ENCODE results near the gene CLIP1.
A peak's percentile ranks its signal among the peaks of the same experiment; 100 is the strongest.

CLIP1 gene

DNA sequence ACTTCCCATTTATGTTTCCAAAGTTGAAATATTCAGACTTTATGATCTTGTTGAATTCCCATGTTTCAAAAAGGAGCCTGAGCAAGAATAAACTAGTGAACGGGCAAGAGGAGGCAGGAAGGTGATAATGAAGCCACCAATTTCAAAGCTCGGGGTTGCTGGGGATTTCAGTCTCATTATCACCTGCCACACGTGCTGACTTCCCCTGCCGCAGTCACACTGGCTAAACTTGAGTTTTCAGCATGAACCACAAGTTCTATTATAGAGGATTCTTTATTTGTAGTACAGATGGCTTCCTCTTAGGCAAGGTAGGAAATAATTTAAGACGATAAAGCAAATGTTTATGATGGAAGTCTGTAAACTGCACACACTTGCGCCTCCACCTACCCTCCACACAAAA is 178.5 kb downstream of the CLIP1 start:
- DNase-seq, result no peak

DNA sequence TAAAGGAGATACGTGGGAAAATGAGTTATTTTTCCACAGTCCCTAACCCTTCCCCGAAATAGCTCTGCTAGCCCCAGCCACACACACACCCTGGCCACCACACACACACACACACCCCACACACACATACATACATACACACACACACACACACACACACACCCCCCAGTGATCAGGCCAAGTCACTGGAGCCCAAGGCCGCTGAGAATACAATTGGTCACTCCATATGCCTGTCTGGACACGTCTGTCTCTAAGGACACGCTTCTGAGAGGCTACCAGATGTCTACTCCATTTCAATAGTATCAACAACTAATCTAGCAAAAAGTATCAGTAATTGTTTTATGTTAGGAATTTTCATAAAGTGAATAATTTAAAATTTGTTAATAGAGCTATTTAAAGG is 183.6 kb downstream of the CLIP1 start:
- no peak for DNase-seq

DNA sequence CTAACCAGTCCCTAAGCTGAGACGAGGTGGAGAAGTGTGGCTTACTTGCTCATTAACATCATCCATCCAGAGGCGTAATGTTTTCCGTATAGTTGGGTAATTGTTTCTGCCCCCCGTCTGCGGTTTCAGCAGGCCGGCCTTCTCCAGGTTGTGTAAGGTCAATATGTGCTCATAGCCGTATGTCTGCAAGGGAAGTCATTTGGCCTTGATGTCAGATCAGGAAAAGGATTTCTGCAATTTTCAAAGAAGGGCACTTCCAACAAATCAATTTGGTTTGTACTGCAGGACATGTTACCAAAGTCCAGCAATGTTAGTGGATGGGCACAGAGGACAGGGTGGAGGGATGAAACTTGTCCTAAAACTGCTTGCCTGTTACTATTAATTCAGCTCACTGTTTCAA is 186.7 kb downstream of the CLIP1 start:
- DNase-seq, result no peak

DNA sequence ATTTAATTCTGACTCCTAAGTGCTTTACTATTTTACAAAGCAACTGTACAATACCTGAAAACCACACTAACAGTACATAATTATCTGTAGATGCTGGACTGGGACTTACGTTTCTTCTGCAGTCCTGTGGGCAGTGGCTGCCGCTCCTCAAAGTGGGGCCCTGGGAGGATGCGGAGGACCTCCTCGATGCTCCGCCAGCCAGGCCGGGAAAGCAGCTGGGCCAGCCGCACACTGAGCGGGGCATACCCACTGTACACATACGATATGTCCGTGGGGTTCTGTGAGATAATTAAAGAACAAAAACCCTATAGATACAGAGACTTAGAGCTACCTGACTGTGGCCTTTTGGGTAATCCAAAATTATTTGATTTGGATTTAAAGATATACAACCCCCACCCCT is 189.8 kb downstream of the CLIP1 start:
- no peak for DNase-seq

DNA sequence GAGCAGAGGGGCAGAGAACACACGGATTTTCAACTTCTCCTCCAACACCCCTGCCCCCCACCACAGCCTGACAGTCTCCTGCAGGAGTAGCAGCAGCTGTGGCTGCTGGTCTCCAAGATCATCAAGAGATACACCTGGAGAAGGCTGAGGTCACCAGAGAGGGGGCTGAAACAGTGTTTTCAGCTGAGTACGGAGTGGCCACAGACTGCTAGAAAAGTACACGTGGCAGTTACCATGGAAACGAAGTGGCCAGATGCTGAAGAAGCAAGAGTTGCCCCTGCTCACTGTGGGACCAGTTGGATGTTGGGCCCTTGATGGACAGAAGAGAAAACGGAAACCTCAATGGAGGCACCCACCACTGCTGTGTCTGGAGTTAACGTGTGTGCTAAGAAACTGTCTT is 191.7 kb downstream of the CLIP1 start:
- DNase-seq, result no peak

DNA sequence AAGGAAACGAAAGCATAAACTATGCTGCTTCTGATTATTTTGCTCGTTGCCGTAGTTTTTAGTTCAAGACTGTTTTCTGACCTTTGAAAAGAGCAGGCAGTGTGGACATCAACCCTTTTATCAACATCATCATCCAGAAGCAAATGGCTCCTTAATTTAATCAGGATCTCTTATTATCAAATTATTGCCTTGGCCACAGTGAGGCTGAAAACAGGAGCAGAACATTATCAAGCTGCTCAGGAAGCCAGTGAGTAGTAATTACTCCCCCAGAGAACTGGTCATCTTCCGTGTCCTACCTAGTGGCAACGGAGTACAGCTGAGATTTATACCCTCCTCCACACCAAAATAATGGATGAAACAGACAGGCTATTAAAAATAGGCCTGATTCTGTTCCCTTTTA is 194.4 kb downstream of the CLIP1 start:
- no peak for DNase-seq

DNA sequence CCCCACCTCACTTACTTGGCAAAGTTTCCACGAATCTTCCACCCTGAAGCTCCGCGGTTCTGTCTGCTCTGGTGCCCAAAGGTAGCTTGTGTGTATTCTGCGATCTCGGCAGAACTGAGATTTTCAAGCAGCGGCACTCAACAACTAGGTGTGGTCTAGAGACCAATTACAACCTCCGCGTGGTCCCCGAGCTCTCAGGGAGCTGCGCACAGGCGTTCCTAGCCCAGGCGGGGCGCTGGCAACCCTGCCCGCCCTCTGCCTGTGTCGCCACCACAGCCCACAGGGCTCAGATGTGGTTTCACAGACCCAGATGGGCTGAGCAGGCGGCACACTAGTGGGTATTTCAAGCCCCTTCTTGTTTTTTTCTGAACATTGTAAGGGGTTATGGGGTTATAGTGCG is 195.1 kb downstream of the CLIP1 start:
- peak; percentile 69 for DNase-seq

DNA sequence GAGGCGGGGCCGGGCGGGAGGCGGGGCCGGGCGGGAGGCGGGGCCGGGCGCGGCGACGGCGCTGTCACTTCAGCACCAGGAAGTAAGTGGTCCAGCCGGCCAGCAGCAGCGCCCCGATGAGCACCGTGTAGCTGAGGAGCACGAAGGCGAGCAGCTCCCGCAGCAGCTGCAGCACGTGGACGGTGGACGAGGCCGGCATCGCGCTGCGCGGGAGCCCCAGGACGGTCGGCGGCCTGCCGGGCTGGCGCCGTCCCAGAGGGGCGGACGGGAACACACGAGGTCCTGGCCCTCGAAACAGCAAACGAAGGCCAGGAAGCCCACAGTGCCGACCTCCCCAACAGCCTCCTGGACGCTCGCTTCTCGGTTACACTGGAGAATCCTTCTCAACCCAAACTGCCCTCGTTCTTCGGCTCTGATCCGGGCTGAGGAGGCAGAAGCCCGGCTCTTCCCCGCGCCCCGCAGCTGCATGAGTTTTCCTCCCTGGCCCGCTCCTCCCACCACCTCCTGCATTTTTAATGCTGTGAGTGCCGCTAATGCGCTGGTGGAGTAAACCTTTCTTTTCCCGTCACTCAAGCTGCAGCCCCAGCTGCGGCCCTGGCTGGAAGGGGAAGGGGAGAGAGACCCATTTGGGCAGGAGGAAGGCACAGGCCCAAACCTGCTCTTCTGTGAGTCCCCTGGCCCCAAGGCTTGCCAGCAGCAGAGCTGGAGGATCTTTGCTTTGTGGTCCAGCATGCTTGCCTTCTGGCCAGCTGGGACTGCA is 195.9 kb downstream of the CLIP1 start:
- DNase-seq, result no peak

DNA sequence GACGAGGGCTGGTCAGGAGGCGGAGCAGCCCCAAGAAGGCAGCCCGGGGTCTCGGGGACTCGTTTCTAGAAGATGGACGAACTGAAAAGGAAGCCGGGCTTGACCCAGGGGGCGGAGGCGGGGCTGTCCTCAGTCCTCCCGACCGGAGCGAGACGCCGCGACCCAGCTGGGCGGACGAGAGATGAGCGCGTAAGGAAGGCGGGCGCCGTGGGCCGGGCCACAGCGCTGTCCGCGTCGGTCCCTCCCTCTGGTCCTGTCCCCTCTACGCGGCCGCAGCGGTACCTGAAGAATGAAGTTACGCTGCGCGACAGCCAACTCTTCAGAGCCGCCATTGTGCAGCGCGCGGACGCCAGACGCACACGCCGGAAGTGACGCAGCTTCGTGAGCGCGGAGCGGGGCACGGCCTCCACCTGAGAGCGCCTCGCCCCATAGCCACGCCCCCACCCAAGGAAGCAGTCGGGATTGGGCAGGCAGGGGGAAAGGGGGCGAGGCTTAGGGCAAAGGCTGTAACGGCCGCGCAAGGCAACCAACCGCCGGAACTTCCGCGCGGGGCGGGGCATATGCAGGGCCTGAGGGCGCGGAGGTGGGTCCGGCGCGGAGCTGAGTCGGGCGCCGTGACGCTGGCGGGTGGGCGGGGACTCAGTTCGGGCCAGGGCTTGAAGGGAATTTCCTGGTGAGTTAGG is 196.6 kb downstream of the CLIP1 start, which contains the start of gene DIABLO:
Gene DIABLO (minus strand): TSS at position 370 of the 683 bp plus-strand sequence. CDS start 38 bp downstream, at position 332.
- peak; percentile 100 for DNase-seq
